ENCODE data around the gene CHID1.

Gene CHID1

GRCh38 chr11:907668-908067 is 2.9 kb downstream of the CHID1 start:
- no peak for FAIRE-seq

GRCh38 chr11:905952-906351 is 4.7 kb downstream of the CHID1 start:
- no peak for FAIRE-seq

DNA sequence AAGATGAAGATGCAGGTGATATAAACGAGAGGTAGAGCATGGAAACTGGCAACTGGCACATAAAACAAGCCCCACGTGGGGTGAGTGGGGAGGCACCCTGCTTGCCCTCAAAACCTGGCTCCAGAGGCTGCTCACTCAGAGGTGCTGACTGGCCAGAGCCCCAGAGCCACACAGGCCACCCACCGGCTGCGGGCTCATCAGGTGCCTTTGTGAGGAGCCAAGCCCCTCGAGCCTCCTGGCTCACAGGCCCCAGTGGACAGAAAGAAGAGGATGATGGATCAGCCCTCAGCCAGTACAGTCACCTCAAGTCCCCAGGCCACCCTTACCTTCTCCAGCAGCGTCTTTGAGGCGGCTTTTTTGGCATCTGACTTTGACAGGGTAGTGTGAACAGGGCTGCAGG is 6.2 kb downstream of the CHID1 start:
- FAIRE-seq: no peak

GRCh38 chr11:901452-902061 is 9.1 kb downstream of the CHID1 start:
- FAIRE-seq: no peak

DNA sequence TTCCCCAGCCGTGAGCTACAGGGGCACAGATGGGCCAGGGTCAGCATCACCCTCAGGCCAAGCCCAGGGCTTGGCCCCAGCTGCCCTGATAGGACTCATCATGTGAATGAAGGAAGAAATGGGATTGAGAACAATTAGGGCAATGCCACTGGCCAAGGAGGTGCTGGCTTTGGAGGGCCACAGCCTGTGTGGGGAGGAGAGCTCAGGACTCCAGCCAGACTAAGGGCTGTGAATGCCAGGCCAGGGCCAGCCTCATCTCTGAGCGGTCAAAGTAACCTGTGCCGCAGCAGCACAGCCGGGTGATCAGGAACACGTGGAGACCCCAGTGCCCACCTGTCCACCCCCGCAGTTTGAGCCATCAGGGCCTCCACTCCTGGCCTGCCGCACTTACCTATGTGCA is 10.1 kb downstream of the CHID1 start:
- no peak for FAIRE-seq

- no peak for FAIRE-seq
Measured at GRCh38 chr11:899724-900123, 10.9 kb downstream of the CHID1 start.

DNA sequence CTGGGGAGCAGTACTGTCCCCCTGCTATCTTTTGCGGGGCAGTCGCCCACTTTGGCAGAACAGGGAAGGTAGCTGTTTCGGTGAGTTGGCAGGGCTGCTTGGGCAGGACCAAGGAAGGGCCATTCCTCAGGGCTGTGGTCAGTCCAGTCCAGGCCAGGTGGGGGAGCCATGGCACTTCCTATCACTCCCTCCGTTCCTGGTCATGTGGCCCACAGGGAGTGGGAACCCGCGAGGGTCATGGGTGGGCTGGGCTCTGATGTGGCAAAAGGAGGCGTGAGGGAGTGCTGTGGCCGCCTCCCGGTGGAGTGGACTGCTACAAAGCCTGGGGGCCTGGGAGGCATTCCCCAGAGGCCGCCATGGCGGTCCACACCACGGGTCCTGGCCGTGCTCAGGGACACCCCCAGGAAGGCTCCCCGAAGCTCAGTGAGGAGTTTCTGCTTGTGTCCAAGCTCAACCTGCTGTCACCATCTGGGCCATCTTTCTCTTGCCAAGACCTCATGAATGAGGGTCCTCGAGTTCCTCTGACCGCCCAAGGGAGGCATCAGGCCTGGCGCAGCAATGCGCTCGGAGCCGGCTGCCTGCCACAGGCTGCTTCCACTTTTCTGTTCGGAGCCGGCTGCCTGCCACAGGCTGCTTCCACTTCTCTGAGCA is 11.9 kb downstream of the CHID1 start:
- no peak for FAIRE-seq

DNA sequence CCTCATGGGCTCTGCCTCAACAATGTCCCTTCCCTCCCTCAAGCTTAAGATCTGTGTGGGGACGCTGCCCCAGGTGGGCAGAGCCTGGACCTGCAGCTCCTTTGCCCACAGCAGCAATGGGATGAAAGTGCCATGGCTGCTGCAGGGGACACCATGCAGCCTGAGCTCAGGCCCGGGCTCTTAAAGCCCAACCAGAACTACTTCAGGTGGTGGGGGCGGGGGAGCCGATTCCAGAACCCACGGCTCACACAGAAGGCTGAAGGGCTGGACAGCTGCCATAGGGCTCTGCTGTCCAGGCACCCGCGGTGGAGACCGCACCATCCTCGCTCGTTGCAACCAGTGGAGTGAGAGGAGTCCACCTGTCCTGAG is 12.5 kb downstream of the CHID1 start:
- no peak for FAIRE-seq

GRCh38 chr11:897253-898142 is 13.1 kb downstream of the CHID1 start:
- FAIRE-seq: no peak

DNA sequence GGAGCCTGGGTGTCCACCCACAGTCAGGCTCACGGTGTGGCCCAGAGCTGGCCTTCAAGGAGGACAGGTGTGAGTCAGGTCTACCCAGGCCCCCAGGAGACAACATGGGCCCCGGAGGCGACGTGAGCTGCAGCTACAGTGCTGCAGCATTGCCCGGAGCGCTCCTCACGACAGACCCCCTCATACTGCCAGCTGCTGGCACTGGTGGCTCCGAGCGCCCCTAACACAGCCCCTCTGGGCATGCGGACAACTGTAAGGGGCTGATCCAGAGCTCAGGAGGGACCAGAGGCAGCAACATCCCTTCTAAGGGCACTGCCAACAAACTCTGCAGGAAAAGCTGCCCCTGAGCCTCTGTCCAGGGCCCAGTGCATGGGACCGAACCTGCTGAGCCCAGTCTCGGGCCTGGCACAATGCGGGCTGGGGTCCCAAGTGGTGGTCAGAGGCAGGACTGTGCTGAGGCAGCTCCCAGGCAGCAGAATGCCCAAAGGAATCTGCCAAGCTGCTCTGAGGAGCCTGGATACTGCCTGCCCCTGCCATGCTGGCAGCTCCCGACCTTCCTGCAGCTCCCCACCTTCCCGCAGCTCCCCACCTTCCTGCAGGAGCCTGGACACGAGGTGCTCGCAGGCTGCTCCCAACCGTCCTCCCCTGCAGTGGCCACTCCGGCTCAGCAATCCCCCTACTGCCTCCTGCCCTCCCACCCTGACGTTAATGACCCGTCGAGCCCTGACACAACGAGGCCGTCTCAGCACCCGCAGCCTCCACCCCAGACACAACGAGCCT is 15.1 kb downstream of the CHID1 start:
- no peak for FAIRE-seq

DNA sequence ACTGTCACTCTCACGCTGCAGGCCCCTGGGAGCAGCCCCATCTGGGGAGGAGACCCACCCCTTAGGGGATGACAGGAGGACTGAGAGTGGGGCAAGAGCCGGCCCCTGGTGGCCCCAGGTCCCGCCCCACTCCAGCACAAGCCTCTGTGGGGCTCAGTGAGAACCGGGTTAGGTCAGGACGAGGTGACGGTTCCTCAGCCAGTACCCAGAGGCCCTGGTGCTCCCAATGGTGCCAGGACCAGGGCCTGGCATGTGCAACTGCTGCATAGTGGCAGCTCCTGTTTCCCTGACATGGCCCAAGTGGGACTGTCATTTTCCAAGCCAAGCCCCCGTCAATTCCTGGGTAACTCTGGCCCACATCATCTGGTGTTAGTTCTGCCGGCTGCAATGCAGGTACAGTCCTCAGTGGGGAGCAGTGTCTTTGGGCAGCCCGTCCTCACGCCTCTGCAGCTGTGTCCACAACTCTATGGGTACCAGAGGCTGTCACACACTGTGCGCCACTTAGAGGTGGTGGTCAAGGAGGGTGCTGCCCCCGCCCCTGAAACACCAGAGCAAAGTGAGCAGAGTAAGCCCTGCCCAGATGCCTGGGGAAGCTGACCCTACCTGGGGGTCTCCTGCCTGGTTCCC is 15.9 kb downstream of the CHID1 start:
- FAIRE-seq: no peak

GRCh38 chr11:893008-893654 is 17.5 kb downstream of the CHID1 start:
- FAIRE-seq: no peak

DNA sequence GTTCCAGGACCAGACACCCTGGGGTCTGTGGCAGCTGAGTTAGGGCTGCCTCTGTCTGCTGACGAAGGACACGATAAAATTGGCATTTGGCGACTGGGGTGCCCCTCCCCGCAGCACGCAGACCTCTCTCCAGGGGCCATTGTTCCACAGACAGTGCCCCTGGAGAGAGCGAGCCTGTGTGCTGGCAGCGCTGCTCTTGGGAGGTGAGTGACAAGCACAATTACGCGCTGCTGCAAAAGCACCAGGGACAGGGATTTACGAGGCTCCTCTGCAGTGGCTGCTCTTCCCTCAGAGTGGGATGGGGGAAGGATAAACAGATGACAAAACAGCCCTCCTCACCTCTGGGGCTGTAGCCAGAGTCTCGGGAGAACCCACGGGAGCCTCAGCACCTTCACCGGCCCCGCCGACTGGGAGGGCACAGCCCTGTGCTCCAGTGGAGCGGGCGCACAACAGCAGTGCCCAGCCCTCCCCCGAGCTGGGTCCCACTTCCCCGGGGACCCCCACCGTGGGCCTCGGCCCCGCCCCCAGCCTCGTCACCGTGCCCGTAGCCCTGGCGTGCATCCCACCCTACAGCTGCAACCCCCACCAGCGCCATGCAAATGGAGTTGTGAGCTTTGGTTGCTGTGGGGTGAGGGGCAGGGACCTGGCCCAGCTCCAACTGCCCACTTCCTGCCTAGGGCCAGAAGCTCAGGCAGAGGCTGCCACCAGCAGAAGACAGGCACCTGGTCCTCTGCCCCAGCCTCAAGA is 19.6 kb downstream of the CHID1 start:
- no peak for FAIRE-seq

- FAIRE-seq: no peak
Measured at GRCh38 chr11:889687-890475, 20.7 kb downstream of the CHID1 start.

- FAIRE-seq: no peak
Measured at GRCh38 chr11:889257-889656, 21.4 kb downstream of the CHID1 start.

DNA sequence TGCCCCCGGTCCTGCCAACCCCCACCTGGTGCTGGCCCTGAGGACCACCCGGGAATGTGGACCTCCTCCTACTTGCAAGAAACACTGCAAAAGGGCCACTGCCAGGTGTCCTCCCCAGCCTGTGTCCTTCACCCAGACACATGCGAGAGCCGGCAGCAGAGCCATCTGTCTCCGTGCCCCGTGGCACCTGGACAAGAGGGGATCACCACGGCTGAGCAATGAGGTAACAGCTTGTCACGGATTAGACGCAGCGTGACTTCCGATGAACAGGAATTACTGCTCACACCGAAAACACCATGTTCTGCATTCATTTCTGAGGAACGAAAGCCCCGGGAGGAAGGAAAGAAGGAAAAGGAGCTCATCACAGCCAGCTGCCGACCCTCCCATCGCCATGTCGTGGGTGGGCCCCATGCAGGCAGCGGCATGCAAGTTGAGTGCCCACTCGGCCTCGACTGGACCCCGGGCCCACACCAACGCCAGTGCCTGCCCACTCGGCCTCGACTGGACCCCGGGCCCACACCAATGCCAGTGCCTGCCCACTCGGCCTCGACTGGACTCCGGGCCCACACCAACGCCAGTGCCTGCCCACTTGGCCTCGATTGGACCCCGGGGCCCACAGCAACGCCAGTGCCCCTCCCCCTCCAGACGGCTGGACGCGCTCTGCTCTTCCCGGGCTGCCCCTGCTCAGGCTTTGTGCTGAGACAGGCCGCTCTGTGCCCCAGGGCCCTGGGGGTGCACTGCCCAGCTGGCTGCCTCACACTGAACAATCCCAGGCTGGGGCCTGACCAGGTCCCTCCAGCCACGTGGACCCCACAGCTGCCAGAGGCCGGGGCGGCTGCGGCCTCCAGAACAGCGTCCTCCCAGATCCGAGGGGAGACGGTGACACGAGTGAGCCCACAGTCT is 22.0 kb downstream of the CHID1 start:
- no peak for FAIRE-seq

GRCh38 chr11:887589-887988 is 23.0 kb downstream of the CHID1 start:
- FAIRE-seq: no peak

- FAIRE-seq: no peak
Measured at GRCh38 chr11:886568-886967, 24.0 kb downstream of the CHID1 start.

- FAIRE-seq: no peak
Measured at GRCh38 chr11:884578-885070, 26.0 kb downstream of the CHID1 start.

Measured in A204.1 (cell line).